NCI-H1930 (cell line): ENCODE measurements around the gene MAD1L1.
"Not testable (repeated sequence)": the region's sequence is repeated elsewhere in the genome, so short reads cannot be mapped to it uniquely, and the experiment has no call there.

Experiments
- DNase-seq, 2 experiments: peaks; one replicate each; lab custom pipeline; 2025; lab: John Stamatoyannopoulos, UW

The MAD1L1 gene

GRCh38 chr7:1987591-1988532 is 244.9 kb downstream of the MAD1L1 start:
- no peak for DNase-seq

- DNase-seq = no peak
Observed at GRCh38 chr7:1987084-1987535, 245.6 kb downstream of the MAD1L1 start.

GRCh38 chr7:1986366-1987083 is 246.2 kb downstream of the MAD1L1 start:
- no peak for DNase-seq

- no peak for DNase-seq
Observed at GRCh38 chr7:1985936-1986335, 246.8 kb downstream of the MAD1L1 start.

- no peak for DNase-seq
Observed at GRCh38 chr7:1985042-1985441, 247.7 kb downstream of the MAD1L1 start.

- DNase-seq = no peak
Observed at GRCh38 chr7:1981878-1982230, 250.9 kb downstream of the MAD1L1 start.

- DNase-seq = no peak
Observed at GRCh38 chr7:1981201-1981877, 251.4 kb downstream of the MAD1L1 start.

GRCh38 chr7:1979591-1980560 is 252.9 kb downstream of the MAD1L1 start:
- DNase-seq = no peak

- DNase-seq = no peak
Observed at GRCh38 chr7:1978656-1979590, 253.8 kb downstream of the MAD1L1 start.

GRCh38 chr7:1977876-1978441 is 254.8 kb downstream of the MAD1L1 start:
- DNase-seq = no peak

GRCh38 chr7:1977059-1977875 is 255.5 kb downstream of the MAD1L1 start:
- no peak for DNase-seq

GRCh38 chr7:1976521-1976920 is 256.2 kb downstream of the MAD1L1 start:
- not testable (repeated sequence) for DNase-seq

GRCh38 chr7:1975581-1975980 is 257.2 kb downstream of the MAD1L1 start:
- no peak for DNase-seq

GRCh38 chr7:1975179-1975578 is 257.6 kb downstream of the MAD1L1 start:
- no peak for DNase-seq

GRCh38 chr7:1974290-1975101 is 258.2 kb downstream of the MAD1L1 start:
- no peak for DNase-seq

- DNase-seq = no peak
Observed at GRCh38 chr7:1973321-1974251, 259.2 kb downstream of the MAD1L1 start.

GRCh38 chr7:1972744-1973143 is 260.0 kb downstream of the MAD1L1 start:
- DNase-seq = no peak
